HG03520 (cell line): ENCODE measurements around the gene C1orf53.

Experiments
- ATAC-seq: cut with Tn5 transposase; IDR thresholded peaks from one replicate; pipeline ENCODE4 v1.9.1; 2021; ENCODE audit warnings: mild to moderate bottlenecking, moderate library complexity; ENCODE audit not compliant: unreplicated experiment

C1orf53 gene

DNA sequence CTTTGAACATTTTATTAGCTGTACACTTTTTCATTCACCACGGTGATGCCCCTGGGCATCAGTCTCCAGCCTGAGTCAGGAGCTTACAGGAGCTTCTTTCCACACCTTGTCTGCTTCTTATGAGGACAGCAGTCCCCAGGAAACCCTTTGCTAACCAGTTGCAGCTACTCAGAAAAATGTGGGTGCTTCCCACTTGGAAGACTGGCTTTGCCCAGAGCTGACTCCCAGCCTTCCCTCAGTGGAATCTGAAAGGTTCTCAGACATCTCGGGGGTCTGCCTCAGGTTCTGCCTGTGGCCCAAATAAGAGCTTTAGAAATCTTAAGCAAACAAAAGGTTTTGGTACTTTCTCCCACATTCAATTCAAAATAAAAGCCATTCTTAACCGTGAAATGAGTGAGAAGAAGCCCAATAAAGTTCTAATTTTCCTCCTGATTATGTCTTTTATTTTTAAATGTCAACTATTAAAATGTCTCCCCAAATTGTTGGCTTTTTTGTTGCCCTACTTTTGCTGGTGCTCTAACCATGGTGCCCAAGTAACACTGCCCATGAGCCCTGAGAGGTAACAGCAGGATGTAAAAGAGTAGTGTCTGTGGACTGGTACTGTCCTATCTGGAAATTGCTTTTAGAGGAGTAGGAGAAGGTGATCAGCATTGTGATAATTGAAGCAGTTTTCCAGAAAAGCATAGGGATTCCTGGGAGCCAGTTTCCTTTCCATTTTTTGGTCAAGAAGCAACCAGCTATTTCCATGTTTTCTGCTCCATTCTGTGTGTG is 5.6 kb downstream of the C1orf53 start:
- no peak for ATAC-seq

DNA sequence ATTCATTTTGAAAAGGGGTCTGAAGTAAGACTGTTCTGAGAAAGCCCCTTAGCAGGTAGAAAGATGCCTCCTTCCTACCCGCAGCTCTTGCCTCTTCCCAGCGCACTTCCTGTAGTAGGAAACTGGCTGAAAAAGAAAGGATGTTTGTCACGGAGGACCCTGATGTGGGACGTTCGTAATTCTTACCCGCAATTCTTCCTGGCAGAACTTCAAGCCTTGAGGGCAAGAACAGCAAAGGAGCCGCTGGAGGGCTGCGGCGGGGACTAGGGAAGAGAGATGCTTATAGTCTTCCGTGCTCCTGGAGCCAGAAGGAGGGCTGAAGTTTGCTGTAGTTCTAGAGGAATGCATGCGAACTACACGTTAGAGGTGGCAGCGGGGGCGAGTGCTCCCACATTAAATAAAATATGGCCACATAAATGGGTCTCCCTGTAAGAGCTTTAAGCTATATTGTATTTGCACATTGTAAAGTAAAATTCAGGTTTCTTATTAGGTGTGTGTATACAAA is 6.3 kb downstream of the C1orf53 start:
- no peak for ATAC-seq

DNA sequence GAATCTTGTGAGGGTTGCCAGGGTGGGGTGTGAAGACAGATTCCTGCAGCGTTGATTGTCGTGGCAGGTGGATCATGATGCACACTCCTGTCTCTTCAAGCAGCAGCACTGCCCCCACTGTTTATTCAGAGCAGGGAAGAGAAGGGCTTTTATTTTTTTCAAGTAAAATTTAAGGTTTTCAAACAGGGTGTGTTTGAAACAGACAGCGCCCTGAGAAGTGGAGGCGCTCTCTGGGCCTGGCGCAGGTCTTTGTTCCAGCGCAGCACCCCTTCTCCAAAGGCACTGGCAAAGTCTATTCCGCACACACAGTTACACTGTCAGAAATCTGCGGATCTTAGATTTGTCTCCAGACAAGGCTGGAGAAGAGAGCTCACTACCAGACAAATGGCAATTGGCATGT is 7.0 kb downstream of the C1orf53 start:
- ATAC-seq = no peak

DNA sequence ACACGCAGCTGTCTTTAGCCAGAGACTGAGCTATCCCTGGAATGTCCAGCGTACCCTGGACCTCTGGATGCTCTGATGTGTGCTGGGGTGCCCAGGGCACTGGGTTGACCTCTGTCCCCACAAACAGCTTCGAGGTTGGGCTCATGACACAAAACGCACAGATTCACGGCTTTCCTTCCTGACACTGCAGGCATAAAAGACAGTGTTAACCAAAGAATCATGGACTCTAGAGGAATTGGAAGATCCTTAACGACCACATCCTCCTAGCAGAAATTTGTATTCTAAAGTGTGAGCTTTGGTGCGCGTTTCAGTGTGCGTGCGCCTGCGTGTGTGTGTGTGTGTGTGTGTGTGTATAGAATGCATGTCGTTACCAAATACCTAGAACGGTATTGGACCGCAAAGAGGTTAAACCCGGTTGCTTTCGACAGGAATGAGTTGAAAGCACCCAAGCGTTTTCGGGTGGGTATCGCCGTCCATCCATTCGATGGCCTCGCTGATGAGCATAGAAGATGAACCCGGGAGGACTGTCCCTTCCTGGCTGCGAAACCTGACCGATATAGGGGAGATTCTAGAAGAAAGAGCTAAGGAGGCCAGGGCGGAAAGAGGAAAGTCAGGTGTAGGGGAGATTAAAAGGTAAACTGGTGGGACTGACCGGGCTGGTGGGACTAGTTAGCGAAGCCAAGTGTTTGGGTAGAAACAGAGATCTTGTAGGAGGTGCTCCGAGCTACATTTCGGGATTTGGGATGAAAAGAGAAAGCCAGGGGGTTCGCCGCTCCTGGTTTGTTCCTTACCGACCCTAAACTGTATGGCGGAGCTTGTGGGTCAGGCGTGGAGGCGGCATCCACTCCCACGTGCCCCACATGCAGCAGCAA is 7.9 kb downstream of the C1orf53 start:
- ATAC-seq = no peak

DNA sequence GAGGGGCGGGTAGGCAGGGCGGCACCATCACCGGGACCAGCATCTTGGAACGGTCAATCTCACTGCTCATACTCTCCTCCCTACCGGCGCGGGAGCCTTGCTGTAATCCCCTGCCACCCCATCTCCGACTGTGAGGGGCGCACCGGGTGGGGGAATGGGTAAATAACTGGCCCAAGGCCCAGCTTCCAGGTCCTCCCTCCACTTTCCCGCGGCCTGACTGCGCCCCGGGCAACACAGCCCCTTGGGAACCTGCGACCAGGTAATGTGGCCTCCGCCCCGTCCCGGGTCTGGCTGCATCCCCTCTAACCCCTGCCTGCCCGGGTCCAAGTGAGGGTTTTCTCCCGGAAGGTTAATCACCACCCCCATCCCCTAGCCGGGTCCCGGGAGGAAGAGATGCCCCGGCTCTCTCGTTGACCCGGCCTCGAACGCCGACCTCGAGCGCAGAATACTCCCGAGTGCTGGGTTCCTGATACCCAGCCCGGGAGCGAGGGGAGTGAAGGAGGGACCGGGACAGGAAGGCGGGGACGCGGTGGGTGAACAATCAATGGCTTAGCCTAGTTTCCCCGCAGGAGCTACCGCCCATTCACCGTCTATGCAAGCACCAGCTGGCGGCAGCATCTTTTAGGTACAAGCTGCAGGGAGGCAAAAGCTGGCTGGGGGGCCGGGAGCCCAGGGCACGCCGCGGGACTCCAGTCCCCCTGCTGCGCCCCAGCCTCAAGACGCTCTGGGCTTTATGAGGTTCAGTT is 8.9 kb downstream of the C1orf53 start:
- ATAC-seq = no peak

DNA sequence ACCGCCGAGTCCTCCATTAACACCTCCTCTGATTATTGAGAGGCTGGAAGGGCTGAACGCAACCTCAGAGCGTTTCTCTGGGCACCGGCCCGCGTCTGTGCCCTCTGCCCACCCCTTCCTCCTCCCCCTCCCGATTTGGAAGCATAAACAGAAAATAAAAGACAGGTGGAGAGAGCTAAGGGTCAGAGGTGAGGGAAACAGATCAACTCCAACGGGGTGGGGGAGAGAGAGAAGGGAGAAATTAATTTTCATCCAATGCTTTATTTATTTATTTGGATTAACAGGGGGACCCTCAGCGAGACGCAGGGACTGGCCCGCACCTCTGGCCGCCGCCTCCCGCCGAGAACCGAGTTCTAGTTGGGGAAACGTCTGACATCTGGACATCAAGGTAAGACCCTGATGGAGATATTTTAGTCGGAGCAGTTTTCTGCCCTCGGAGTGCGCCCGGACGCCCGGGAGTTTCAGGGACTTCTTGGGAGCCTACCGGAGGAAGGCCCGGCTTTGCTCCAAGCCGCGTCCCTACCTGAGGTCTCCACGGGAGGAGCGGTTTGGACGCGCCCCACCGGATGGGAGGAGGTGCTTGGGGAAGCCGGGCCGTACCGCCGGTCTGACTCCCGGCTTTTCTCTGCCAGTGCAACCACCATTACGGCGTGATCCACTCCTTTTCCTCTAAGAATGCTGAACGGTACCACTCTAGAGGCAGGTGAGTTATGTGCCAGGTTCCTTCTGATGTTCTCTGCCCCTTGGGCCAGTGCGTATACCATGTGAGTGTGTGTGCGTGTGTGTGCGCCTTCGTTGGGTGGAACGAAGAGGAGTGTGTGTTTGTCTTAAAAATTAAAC is 9.6 kb downstream of the C1orf53 start:
- no peak for ATAC-seq

DNA sequence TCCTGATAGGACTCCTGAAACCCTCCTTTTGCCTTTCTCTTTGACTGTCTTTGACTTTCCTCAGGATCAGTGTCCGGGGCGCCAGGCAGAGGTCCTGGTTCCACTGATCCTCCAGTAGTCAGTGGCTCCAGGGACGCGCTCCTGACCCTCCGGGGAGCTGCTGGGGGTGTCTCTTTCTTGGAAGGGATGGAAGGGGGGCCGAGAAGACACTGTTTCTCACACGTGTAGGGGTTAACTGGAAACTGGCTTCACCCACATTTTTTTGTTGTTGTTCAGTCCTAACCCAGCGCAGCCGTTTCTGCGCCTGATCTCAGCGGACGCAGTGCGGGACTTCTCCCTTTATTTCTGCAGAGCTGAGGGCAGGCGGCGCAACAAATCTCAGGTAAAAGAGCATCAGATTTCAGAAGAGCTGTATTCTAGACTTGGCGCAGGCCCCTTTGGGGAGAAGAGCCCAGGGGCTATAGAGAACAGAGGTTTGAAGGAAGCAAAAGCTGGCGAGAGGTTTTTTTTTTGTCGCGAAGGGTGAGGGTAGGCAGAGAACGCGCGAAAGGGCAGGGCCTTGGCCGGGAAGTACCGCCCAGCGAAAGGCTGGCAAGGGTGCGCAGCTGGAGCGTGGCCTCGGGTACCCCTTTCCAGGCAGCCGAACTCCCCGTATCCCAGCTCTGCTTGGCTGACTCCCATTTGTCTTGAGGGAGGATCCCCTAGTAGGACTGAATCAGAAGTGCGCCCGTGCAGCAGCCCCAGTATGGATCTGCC is 10.5 kb downstream of the C1orf53 start:
- no peak for ATAC-seq

DNA sequence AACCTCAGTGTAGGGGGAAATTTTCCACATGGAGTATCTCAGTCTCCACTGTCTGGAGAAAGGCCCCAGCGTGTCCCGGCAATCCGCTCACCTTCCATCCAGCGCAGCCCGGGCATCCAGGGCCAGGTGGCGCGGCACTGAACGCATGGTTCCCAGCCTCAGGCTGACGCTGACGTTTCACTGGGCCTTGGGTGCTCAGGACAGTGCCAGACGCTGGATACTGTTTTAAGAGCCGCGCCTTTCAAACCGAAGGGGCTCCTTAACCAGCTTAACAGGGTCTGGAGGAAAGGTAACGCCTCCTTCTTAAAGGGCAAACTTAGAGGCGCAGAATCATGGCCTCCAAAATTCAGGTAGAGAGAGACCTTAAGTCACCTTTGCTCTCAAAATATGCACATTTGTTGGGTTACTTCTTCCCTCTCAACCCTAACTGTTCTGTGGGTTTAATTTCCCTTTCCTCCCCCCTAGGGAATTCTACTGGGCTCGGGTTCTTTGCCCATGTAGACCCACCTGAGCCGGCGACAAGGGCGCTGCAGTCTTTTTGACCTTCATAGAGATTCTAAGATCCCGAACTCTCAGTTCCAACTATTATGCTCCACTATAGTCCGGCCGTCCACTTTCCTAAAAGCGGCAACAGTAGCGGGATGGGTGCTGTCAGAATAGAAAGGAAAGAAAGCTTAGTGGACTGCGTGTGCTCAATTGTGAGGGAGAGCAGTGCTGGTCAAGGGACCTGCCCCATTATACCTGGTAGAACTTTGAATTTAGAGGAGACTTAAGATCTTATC is 11.3 kb downstream of the C1orf53 start:
- no peak for ATAC-seq

DNA sequence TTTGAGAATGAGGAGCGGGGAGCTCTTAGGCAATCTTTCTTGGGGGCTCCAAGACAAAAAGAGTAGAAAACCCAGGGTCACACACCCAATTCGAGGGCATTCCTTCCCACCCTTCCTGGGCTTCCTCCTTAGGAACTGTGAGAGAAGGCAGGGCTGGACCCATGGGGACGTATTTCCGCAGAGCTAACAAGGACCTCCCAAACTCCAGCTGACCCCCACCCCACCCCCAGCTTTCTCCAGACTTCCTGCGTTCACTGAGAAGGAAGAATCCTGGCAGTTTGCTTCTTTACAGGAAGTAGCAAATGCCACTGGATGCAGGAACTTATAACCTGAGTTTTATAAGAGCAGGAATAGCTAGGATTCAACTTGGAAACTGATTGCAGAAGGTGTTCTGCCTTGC is 12.1 kb downstream of the C1orf53 start:
- no peak for ATAC-seq

DNA sequence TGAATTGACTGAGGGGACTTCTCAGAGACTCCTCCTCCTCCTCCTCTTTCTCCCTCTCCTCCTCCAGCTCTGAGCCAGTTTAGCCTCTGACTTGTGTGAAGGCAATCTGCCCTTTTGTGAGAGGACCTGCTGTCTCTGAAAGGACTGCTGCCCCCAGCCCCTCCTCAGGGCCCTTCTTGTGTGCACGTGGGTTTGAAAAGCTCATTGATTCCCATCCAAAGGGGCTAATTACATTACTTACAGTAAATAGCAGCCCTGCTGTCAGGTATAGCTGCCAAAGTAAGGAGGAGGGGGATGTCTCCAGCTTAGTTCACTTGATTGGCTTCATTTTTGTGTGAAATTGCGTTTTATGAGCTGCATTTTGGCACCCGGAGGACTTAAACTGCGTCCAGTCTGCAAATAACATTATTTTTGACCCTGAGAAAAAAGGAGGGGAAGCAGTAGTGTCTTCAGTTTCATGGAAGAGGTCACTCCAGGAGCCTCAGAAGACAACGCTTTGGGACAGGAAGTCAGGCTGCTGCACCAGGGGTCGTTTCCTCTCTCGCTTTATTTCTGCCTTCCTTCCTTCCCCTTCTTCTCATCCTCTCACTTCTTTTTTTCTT is 12.9 kb downstream of the C1orf53 start:
- ATAC-seq = no peak

DNA sequence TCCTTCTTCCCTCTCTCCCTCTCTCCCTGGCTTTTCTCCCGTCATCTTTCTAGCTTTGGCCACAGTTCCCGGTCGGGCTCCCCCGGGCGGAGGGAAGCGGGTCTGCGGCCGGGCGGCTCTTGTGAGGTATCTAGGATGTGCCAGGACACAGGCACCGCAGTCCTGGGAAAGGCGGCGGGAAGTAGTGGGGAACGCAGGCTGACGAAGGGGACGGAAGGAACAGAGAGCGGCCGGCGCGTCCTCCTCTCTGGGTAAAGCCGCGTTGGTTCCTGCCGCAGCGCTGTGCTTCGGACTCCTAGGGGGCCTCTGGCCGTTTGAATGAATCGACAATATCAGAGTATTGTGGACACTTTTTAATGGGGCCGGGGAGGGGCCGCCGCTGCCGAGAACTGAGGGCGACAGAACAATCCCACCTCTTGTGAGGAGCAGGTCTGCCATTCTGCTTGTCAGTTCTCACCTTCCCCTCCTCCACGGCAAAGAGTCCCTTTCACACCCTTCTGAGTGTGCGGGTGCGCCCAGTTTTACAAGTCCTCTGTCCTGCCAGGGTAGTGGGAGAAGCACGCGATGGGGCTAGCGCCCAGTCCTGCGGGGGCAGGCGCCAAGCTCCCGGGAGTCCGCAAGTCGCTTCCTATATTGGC is 13.6 kb downstream of the C1orf53 start:
- no peak for ATAC-seq

DNA sequence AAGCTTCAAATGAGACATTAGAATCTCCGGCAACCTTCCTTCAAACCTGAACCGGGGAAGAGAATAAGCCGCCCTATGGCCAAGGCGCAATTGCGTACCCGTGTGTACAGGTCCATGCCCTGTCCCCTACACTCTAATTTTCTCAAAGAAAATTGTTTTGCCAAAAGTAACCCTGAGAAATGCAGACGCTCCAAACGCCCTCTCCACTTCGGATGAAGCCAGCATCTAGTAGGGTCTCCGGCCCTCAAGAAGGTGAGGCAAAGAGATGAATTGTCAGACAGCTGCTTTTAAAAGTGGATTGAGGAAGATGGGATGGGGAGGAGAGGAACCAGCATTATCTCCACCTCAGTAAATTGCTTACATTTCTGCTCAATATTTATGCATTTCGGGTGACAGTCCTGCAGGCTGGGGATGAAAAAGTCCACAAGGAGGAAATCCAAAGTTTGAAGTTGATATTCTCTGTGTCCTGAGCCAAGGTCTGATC is 14.1 kb downstream of the C1orf53 start:
- ATAC-seq = no peak

DNA sequence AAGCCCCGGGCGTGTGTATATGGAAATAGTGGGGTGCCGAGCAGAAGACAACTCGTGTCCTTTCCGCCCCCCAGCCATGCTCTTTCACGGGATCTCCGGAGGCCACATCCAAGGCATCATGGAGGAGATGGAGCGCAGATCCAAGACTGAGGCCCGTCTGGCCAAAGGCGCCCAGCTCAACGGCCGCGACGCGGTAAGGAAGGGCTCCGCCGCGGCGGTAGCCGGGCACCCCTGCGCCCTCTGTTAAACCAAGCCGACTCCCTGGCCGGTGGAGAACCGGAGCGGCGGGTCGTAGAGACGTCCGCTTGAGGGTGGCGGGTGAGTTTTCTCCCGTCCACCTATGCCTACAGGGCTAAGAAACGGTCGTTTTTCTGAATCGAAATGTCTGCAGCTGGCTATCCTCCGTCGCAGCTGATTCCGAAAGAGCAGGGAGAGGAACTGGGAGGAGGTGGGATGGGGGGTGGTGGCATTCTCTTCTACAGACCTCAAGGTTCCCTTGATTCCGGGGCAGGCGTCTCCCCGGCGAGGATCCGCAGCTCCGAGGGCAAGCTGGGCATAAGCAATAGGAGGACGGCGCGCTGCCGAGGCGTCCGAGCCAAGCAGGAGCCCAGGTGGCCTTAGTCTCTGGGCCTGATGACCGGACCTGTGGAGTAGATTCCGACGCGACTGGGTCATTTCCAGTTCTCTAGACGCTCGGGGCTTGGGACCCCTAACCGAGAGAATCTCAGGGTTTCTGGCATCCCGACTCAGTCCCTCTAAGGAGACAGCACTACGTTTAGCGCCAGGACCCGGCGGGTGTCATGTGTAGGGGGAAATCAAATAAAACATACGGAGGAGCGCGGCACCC is 15.6 kb downstream of the C1orf53 start:
- no peak for ATAC-seq

DNA sequence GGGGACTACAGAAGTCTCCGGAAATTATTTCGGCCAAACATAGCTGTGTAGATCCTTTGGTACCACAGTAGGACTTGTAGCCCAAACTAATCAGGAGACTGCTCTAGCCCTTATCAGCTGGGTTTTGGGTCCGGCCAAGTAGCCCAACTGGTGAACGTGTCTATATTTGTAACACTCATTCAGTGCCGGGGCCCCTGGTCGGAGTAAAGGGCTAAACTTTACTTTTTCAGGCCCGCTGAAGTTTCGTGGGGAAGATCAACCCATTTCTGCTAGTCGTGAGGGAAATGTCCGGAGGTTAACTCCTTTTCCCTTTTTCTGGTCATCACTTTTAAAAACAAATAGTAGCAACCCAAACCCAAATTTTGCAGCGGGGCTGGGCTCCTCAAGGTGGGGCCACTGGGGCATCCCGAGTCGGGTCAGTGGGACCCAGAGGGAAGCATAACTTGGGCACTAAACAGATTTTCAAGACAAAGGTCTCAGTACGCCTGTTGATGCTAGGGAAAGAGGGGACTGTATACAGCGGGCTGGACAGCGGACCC is 16.4 kb downstream of the C1orf53 start:
- no peak for ATAC-seq

DNA sequence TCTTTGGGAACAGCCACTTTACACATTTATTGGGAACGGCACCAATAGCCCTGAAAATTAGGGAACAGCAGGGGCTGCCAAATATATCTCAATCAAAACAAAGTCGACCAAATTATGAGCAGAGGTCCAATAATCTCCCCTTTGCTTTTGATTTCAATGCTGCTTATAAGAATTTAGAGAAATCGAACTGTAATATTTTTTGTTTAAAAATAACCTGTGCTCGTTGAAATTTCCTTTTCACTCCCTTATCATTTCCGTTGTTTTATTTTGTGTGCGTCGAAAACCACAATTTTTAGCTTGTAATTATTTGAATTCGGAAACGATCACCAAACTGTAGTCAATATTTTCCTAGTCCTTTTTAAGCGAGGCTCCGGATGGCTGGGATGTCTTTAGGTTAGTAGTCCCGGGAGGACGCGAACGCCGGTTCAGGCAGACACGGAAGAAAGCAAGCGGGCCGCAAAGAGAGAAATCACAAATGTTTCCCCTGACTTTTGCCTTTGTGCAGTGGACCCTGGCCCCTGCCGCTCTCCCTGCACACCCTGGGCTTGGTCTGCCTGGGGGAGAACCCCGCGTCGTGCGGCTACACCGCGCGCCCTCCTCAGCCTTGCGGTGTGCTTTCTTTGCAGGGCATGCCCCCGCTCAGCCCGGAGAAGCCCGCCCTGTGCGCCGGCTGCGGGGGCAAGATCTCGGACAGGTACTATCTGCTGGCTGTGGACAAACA is 17.1 kb downstream of the C1orf53 start:
- ATAC-seq = no peak

DNA sequence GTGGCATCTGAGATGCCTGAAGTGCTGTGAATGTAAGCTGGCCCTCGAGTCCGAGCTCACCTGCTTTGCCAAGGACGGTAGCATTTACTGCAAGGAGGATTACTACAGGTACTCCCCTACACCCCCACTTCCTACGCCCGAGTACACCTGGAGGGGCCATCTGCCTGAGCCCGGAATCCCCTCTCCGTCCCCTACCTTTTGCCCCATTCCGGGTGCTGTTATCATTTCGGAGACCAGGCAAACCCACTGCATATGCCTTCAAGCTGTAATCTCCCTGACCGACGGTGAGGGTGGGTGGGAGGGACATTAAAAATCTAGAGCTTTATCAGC is 17.6 kb downstream of the C1orf53 start:
- no peak for ATAC-seq
